Activated CD4-positive, alpha-beta T cell treated with anti-CD3 and anti-CD28 coated beads, Interleukin-2, Interleukin-4, amounts not matched to agents 100 ng/mL and 50 ng/mL, durations not matched to agents 16 hours and 8 hours (primary cell): ENCODE data around the gene ZBTB7C.
A peak's percentile ranks its signal among the peaks of the same experiment; 100 is the strongest.

Experiments used
- DNase-seq: peaks from one replicate; pipeline ENCODE4 v3.0.0-alpha.2; 2020; ENCODE audit warnings: low spot score

The ZBTB7C gene

GRCh38 chr18:48036226-48036625 lies 373.0 kb downstream of the ZBTB7C start:
- no peak for DNase-seq

- DNase-seq, result no peak
These were observed 373.7 kb downstream of the ZBTB7C start for GRCh38 chr18:48035556-48035860.

- DNase-seq, result no peak
These were observed 374.3 kb downstream of the ZBTB7C start for GRCh38 chr18:48034651-48035555.

- no peak for DNase-seq
These were observed 375.2 kb downstream of the ZBTB7C start for GRCh38 chr18:48033790-48034650.

GRCh38 chr18:48032876-48033789 lies 376.1 kb downstream of the ZBTB7C start:
- DNase-seq, result no peak

GRCh38 chr18:48031641-48032040 lies 377.5 kb downstream of the ZBTB7C start:
- no peak for DNase-seq

GRCh38 chr18:48030616-48031480 lies 378.3 kb downstream of the ZBTB7C start:
- peak; percentile 33 for DNase-seq

GRCh38 chr18:48029296-48029986 lies 379.7 kb downstream of the ZBTB7C start:
- DNase-seq, result no peak

- DNase-seq, result no peak
These were observed 380.5 kb downstream of the ZBTB7C start for GRCh38 chr18:48028696-48029095.

GRCh38 chr18:48028081-48028480 lies 381.1 kb downstream of the ZBTB7C start:
- DNase-seq, result no peak

- no peak for DNase-seq
These were observed 381.7 kb downstream of the ZBTB7C start for GRCh38 chr18:48027401-48027963.

- DNase-seq, result no peak
These were observed 383.0 kb downstream of the ZBTB7C start for GRCh38 chr18:48026216-48026615.

GRCh38 chr18:48024881-48025660 lies 384.1 kb downstream of the ZBTB7C start:
- DNase-seq, result no peak

- DNase-seq, result no peak
These were observed 385.1 kb downstream of the ZBTB7C start for GRCh38 chr18:48024009-48024512.

- DNase-seq, result peak; percentile 24
These were observed 385.7 kb downstream of the ZBTB7C start for GRCh38 chr18:48023334-48024008.

- DNase-seq, result peak; percentile 59
These were observed 386.5 kb downstream of the ZBTB7C start for GRCh38 chr18:48022531-48023329.

- DNase-seq, result no peak
These were observed 387.2 kb downstream of the ZBTB7C start for GRCh38 chr18:48022021-48022420.
